T1000 (cell line): Measurements from ENCODE around the gene DSP.

Experiments
- DNase-seq: peaks from one replicate; lab custom pipeline; 2025; ENCODE audit warnings: mixed read lengths; lab: John Stamatoyannopoulos, UW

DSP gene, protein sequence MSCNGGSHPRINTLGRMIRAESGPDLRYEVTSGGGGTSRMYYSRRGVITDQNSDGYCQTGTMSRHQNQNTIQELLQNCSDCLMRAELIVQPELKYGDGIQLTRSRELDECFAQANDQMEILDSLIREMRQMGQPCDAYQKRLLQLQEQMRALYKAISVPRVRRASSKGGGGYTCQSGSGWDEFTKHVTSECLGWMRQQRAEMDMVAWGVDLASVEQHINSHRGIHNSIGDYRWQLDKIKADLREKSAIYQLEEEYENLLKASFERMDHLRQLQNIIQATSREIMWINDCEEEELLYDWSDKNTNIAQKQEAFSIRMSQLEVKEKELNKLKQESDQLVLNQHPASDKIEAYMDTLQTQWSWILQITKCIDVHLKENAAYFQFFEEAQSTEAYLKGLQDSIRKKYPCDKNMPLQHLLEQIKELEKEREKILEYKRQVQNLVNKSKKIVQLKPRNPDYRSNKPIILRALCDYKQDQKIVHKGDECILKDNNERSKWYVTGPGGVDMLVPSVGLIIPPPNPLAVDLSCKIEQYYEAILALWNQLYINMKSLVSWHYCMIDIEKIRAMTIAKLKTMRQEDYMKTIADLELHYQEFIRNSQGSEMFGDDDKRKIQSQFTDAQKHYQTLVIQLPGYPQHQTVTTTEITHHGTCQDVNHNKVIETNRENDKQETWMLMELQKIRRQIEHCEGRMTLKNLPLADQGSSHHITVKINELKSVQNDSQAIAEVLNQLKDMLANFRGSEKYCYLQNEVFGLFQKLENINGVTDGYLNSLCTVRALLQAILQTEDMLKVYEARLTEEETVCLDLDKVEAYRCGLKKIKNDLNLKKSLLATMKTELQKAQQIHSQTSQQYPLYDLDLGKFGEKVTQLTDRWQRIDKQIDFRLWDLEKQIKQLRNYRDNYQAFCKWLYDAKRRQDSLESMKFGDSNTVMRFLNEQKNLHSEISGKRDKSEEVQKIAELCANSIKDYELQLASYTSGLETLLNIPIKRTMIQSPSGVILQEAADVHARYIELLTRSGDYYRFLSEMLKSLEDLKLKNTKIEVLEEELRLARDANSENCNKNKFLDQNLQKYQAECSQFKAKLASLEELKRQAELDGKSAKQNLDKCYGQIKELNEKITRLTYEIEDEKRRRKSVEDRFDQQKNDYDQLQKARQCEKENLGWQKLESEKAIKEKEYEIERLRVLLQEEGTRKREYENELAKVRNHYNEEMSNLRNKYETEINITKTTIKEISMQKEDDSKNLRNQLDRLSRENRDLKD (N-terminal part only)

DNA sequence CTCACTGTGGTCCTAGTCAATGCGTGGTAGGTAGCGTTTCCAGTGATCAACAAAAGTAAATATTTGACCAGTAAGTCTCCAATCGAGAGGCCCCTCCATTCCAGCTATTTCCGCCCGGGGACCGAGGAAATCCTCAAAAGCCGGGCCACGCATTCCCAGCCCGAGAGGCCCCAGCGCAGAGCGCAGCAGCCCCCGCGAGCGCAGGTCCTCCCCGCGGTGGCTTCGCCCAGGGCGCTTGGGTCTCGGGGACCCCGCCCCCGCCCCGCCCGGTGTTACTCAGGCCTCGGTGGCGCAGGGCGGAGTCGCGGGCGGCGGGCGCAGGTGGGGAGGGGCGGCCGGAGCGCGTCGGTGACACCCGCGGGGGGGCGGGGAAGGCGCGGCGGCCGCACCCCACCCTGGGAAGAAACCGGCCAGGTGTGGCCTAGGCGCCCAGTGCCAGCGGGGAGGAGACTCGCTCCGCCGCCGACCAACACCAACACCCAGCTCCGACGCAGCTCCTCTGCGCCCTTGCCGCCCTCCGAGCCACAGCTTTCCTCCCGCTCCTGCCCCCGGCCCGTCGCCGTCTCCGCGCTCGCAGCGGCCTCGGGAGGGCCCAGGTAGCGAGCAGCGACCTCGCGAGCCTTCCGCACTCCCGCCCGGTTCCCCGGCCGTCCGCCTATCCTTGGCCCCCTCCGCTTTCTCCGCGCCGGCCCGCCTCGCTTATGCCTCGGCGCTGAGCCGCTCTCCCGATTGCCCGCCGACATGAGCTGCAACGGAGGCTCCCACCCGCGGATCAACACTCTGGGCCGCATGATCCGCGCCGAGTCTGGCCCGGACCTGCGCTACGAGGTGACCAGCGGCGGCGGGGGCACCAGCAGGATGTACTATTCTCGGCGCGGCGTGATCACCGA is at the start of gene DSP:
Gene DSP, plus strand, starts transcription at position 497 of the 890 bp plus-strand sequence. Its CDS starts 245 bp downstream, at position 742.
- no peak for DNase-seq

DNA sequence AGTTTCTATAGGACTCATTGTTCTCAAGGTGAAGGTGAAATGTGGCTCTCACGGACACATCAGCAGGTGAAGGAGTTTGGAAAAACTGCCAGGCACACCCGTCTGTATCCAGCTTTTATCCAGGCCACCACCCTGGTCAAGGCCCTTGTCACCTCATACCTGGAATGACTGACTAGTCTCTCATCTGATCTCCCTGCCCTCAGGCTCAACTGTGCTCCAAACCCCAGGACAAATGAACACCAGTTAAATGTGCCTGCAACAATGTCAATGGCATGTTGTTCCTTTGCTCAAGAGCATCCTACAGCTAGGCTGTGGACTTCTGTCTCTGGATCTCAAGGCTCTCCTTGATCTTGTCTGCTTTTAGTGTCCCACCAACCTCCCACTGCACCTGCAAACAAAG is 47.6 kb upstream of the DSP start:
- no peak for DNase-seq

DNA sequence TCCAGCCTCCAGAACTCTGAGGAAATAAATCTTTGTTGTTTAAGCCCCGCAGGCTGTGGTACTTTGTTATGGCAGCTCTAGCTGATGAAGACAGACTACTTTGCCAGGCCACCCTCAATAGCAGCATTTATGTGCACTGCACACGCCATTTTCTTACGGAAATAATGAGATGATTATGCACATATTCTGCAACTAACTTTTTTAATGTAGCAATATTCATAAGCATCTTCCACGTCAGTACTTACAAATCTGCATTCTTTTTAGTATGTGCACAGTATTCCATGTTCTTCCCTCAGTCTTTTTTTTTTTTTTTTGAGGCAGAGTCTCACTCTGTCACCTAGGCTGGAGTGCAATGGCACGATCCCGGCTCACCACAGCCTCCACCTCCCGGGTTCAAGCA is 46.8 kb upstream of the DSP start:
- DNase-seq = no peak

DNA sequence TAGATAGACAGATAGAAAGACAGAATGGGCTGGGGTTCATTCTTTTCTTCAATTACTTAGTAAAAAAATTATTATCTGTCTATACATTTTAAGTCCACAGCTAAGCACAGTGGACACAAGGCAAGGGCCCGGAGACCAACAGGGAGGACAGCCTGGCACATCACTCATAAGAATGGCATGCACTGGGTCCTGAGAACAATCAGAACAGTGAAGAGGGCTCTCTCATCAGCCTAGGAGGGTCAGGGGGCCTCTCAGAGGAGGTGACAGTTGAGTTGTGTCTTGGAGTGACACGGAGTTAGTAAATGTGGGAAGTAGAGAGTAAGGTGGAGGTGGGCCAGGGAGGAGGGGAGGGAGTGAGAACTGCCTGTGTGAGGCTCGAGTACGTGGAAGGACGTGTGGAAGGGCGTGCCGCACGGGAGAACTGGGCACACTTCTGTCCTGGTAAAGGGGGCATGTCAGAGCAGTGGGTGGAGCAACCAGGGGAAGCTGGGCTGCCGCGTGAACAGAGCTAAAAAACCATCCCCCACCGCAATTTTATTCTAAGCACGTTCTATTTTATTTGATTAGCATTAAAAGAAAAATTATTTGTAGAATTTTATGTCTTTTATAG is 45.1 kb upstream of the DSP start:
- no peak for DNase-seq

DNA sequence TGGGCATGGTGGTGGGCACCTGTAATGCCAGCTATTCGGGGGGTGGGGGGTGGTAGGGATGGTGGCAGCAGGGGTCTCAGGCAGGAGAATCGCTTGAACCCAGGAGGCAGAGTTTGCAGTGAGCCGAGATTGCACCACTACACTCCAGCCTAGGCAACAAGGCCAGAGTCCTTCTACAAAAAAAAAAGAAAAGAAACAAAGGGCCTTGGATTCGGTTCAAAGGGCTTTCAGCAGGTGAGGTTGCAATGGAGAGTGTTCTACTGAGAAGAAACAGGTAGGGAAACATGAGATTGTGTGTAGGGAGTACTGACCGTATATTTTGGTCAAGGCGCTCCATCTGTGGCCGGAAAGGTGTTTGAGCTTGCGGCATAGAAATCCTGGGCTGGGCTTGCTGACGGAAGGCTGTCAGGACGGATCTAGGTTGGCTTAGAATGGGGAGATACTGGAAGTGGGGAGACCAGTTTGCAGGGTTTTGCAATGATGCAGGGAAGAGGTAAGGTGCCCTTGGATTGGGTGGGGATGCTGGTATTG is 40.7 kb upstream of the DSP start:
- DNase-seq = no peak

DNA sequence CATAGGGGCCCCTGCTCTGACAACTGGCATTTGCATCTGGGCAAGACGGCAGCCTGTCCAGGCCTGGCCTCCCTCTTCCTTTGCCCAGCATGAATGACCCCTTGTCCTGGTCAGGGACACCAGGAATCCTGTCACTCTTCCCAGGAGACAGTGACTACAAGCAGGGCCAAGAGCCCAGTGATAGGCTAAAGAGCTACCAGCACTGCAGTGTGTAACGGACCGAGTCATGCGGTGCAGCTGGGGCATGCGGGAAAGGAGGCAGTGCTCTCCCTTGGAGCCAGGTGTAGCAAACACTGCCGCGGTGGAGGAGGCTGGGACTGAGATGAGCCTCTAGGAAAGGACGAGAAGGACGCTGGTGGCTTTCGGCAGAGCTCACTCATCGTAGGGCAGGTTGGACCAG is 38.7 kb upstream of the DSP start:
- DNase-seq = no peak

DNA sequence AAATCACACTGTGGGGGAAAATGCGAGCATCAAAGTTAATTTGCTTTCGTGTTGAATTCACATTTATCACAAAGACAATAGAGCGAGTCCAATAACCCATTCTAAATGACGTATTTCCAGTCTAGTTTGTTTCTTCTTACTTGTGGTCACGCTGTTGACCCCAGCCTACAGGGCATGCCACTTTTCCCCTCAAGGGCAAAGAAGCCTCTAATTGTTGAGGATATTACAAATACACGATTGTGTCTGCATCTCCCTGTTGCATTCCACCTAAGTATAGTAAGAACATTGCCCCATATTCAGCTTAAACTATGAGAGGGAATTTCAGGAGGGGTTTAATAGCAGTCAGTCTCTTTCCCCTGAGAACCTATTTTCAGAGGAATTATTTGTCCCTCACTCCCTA is 37.4 kb upstream of the DSP start:
- DNase-seq = no peak

DNA sequence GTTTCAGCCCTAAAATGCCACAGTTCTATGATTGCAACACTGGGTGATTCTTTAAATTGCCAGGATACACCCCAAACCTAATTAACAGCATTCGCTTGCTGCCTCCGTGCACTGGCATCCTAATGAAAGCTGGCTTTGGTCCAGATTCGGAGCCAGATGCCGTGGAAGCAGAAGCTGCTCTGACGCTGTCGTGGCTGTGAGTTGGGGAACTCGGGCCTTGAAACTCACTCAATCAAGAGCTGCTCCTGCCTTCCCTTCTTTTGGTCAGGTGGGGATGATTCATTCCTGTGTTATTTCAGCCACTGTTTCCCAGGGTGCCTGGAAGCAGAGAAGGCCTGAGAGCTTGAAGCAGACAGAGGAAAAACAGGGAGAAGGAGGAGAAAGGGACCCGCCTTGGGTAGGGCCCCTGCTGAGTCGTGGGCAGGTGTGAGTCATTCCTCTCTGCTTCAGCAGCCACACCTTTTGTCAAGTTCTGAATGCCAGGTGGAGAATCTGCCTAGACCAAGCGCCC is 36.2 kb upstream of the DSP start:
- no peak for DNase-seq

DNA sequence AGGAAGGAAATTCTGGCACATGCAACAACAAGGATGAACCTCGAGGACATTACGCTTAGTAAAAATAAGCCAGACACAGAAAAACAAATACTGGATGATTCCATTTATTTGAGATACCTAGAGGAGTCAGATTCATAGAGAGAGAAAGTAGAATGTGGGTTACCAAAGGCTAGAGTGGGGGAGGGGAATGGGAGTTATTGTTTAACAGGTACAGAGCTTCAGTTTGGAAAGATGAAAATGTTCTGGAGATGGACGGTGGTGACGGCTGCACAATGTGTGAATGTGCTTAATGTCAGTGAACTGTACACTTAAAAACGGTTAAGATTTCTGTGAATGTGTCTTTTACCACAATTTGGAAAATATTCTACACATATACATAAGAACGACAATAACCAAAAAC is 33.9 kb upstream of the DSP start:
- no peak for DNase-seq

DNA sequence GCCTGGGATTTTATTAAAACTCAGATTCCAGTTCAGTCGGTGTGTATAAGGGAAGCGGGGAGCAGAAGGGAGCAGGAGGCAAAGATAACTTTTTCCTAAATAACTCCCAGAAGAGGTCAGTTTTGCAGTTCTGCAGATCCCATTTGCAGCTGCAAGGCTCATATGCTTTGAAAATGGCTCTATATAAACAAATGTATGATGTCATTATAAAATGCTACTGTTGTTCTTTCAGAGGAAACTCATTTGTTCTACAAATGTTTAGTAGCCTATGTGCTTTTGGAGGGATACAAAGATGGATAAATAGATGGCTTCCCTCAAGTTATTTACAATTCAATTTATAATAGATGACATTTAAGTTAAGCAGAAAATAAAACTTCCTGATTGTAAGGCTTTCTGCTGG is 29.2 kb upstream of the DSP start:
- DNase-seq = no peak

DNA sequence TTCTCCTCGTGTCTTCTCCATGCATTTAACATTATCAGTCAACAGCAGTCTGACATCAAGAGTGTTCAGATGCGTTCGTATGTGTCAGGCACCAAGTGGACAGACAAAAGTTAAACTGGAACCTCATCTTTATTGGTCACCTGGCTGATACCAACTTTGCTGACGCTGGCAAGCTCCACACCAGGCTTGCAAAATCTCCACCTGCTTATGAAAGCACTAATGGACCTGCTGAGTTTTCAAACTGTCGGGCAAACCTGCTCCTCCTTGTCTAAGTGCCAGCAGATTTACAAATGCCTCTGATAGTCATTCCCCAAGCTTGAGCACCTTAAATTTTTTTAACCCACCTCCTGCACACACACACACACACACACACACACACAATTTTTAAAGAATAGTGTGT is 27.9 kb upstream of the DSP start:
- DNase-seq = no peak

DNA sequence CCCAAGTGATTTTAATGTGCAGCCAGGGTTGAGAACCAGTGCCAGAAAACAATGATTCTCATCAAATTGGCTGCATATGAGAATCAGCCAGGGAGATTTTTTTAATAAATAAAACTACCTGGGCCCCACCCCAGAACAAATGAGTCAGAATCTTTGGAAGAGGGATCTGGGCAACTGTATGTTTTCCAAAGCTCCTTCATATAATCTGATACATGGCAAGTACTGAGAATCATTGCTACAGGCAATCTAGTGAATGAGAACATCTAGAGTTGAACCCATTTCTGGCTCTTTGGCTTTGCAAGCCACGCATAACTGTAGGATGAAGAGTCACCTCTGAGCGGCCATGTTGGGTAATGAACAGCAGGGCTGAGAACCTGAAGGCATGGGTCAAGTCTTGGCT is 26.1 kb upstream of the DSP start:
- DNase-seq = no peak

DNA sequence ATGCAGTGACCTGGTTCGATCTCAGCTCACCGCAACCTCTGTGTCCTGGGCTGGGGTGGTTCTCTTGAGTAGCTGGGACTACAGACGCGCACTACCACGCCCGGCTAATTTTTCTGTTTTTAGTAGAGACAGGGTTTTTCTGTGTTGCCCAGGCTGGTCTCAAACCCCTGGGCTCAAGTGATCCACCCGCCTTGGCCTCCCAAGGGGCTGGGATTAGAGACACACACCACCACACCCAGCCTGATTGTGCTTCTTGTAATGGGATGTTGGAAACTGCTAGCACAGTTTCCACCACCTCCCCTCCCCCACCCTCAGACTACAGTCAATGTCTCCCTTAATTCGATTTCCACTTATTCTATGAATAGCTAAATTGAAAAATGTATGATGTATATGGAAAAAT is 22.6 kb upstream of the DSP start:
- no peak for DNase-seq

DNA sequence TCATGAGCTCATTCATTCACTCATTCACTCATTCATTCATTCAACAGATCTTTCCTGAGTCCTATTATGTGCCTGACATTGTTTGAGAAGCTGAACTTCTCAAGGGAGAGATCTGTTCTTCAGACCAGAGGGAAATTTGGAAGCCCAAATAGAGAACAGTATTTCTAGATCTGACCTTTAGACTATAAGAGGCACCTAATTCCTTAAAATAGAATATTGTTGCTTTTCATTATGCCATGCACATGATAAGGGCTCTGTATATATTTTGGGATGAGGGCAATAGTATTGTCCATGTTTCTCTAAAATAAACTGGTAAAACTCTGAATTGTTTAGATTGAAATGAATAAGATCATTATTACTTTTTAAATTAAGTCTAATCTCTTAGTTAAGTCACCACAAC is 18.6 kb upstream of the DSP start:
- DNase-seq = no peak

DNA sequence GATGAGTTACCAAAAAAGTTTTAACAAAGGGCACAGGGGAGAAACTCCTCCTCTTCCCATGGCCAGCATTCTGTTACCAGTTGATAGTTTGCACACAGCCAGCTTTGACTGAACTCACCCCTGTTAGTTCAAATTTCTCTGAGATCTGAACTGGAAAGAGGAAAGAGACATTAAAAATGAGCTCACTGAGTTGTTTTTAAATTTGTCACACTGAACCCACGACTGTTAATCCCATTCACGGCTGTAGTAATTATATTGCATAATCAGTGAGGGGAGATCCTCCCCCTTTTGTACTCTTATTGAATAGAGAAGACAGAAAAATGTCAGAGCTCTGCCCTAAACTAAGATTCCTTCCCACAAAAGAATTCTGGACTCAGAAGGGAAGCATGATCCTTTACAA is 17.5 kb upstream of the DSP start:
- DNase-seq = no peak

DNA sequence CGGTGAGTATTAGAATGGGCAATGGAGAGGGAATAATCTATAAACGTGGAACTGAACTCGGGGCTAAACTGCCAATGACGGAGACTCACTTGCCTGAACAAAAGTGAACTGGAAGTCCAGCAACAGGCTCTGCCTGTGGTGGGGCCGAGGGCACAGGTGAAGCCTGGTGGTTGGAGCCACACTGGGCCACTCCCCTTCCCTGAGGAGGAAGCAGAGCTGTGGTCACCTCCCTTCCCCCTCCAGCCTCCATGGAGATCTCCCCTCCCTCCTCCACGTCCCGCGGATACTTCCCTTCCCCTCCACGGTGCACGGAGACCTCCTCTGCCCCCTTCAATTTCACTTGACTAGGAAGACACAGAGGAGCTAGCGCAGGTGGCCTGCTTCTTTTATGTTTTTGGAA is 14.7 kb upstream of the DSP start:
- DNase-seq = no peak

DNA sequence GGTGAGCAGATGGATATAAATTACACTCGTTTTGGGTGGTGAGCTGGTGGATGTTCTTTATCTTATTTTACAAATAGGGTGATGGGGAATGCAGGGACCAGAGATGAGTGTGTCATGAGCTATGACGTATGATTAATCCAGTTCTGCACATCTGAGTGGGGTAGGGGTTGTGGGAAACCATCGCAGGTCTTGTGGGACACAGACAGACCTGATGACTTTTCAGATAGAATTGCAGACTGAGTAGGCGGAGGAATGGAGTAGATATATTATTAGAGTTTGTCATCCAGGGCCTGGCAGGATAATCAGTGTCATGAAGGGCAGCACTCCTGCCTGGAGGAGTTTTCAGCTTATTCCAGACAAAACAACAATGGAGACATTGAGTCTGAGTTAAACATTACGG is 12.9 kb upstream of the DSP start:
- DNase-seq = no peak

DNA sequence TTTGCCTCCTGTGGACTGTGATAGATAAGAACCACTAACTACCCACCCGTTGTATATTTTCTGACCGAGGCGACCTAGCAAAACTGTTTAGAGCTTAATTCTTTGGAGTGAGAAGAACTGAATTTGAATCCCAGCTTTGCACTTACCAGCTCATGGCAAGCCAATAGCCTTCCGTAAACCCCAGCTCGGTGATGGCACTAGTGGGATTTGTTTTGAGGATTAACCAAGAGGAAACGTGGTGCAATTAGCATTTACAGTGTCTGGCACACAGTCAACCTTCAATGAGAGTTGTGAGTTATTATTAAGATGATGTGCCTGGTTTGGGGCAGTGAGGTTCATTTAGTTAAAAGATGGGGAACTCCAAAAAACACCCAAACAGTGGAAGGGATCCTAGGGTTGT is 12.3 kb upstream of the DSP start:
- DNase-seq = no peak

DNA sequence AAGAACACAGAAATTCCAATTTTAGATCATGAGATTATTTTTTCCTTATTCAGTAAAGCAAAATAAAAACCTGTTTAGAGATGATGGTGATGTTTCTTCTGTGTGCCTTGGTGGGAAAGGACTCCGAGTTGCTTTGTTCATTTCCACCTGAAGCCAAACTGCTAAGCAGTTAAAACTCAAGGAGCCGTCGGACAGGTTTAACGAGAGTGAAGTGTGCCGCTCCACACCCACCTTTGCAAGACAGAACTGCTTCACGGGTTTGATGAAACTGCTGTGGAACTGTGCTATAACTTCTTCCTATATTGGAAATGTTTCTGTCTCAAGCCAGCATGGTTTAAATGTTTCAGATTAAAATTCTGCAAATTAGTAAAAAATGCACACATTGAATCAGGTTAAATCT is 9.2 kb upstream of the DSP start:
- no peak for DNase-seq

DNA sequence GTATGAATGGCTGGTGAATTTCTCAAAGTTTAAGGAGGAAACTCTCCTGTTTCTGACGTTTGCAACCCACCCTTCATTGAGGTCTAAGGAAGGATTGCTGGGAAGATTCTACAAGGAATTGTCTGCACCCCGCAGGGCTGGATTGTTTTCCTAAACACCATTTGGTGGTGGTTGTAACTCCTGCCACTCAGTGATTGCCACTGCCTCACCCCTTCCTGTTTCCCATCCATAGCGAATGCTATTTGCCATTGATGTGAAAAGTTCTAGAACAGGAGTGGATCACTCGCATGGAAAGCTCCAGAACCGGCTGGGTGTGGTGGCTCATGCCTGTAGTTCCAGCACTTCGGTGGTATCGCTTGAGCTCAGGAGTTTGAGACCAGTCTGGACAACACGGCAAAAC is 8.7 kb upstream of the DSP start:
- DNase-seq = no peak

DNA sequence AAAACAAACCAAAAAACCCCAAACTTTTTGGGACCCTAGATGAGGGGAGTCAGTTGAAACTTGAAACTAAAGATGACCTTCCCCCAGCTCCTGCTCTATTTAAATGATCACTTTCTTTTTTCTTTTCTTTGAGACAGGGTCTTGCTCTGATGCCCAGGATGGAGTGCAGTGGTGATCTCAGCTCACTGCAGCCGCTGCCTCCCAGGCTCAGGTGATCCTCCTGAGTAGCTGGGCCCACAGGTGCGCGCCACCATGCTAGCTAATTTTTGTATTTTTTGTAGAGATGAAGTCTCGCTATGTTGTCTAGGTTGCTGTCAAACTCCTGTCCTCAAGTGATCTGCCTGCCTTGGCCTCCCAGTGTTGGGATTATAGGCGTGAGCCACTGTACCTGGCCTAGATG is 7.3 kb upstream of the DSP start:
- no peak for DNase-seq
